Stimulated activated CD8-positive, alpha-beta memory T cell treated with anti-CD3 and anti-CD28 coated beads, Interleukin-15, amount 100 ng/mL, for 24 hours (primary cell): ENCODE measurements around the gene NR0B2.
"Not testable (repeated sequence)": the region's sequence is repeated elsewhere in the genome, so short reads cannot be mapped to it uniquely, and the experiment has no call there.

Source experiments
- DNase-seq: peaks from one replicate; pipeline ENCODE4 v3.0.0-alpha.2; 2020; ENCODE audit warnings: low read depth

NR0B2 gene, protein sequence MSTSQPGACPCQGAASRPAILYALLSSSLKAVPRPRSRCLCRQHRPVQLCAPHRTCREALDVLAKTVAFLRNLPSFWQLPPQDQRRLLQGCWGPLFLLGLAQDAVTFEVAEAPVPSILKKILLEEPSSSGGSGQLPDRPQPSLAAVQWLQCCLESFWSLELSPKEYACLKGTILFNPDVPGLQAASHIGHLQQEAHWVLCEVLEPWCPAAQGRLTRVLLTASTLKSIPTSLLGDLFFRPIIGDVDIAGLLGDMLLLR

DNA sequence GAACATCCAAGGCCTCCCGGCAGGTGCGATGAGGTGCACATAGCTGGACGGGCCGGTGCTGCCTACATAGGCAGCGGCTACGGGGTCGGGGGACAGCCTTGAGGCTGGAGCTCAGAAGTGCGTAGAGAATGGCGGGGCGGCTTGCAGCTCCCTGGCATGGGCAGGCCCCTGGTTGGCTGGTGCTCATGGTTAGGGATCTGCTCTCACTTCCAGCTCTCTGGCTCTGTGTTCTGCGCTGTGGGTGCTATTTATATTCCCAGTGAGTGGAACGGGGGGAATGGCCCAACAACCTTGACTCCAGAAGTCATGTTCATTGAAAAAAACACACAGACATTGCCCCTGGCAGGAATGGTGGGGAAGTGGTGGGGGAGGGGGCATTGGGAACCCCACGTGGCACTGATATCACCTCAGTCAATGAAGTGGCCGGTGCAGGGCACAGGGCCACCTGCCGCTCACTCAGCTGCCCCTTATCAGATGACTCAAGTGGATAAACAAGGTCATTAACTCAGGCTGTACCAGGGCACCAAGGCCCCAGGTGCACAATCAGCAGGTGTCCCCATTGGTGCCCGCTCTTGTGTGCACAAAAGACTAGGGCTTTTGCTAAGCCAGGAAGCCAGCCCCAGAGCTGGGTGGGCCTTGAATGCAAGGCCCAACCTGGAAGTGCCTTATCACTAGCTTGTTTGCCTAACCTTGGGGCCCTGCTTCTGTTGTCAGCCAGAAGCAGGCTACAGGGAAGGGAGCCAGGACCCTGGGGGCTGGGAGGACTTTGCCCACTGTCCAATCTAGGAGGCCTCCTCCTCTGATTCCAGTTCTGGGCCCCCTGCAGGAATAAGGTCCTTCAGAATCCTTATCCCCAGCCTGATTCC, at the start of gene NR0B2:
NR0B2 (minus strand) TSS at position 222 of the 866 bp plus-strand sequence; CDS start at position 187, 35 bp downstream.
- no peak for DNase-seq

DNA sequence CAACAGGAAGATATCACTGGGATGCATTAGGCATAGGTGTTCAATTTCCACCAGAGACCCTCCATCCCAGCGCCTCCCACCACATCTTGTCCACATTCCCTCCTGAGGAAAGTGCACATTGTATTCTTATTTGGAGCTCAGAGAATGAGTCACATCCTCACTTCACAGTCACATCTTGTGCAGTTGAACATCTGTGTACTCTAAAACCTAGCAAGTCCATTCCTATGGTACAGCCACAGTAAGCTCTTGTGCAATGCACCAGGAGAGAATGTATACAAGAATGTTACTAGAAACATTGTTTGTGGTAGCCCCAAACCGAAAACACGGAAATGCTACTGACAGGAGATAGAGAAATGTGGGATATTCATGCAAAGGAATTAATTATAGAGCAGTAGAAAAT, 48.1 kb upstream of the NR0B2 start:
- no peak for DNase-seq

DNA sequence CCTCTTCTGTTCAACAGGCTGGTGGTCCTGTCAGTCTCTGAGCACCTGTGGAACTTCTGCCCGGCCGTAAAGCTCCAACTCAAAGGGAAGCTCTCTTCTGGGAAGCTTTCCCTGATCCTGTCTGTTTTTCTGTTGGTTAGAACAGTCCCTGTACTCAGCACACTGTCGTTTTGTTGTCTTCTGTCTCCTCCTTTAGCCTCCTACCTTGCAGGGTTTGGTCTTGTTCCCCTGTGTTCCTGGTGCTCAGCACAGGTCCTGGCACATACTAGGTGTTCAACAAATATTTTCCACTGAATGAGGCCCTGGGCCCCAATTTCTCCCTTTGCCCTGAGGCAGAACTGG, 46.8 kb upstream of the NR0B2 start:
- no peak for DNase-seq

DNA sequence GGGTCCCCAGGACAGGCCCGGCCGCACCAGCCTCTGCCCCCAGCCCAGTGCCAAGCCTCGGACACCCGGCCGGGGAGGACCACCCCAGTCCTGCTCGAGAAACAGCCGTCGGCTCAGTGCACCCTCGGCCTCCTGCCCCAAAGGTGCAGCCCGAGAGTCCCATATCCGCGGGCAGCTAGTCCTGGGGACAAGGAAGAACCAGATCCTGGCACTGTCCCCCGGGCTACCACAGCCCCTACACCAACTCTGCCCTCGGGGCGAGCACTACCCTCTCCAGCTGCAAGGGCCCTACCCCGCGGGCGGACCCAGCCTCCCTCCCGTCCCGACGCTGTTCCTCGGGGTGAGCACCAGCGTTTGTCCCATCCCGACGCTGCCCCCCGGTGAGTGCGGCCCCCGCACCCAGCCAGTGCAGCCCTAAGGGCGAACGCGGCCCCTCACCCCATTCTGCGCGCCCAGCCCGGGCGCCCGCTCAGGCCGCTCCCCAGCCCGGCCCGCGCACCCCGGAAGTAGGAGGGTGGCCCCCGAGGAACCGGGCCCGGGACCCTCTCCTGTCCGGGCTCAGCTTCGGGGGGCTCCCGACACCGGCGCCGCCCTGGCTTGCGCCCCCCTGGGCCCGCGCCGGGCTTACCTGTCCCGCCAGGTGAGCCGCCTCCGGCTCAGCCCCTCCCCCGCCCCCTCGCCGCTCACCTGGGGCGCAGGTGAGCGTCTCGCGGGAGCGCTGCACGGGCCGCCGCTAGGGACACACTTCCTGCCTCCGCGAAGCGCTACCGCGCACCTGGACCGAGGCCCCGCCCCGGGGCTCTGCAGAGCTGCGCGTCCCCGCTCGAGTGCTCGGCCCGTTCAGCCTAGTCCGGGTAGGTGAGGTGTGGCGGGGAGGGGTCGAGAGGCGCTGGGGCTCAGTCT, 46.2 kb upstream of the NR0B2 start, which contains the start of gene KDF1:
KDF1 (minus strand) TSS at position 747 of the 903 bp plus-strand sequence. CDS start 8,088 bp downstream, outside the sequence.
- DNase-seq, result no peak

DNA sequence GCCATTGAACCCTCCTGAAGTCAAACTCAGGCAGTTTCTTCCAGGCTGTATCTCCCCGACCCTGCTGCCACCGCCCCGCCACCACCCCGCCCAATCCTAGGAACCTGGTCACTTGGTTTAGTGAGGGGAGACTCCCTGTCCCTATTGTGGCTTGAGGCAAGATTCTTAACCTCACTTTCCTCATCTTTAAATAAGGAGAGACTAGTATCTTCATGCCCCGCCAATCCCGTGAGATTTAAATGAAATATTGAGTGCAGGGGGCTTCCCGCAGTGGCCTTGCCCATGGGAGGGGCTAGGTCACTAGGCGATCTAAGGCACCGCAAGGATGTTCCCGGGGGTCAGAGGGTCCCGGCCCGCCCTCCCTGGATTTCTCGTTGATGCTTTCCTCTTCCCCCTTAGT, 45.5 kb upstream of the NR0B2 start:
- no peak for DNase-seq

DNA sequence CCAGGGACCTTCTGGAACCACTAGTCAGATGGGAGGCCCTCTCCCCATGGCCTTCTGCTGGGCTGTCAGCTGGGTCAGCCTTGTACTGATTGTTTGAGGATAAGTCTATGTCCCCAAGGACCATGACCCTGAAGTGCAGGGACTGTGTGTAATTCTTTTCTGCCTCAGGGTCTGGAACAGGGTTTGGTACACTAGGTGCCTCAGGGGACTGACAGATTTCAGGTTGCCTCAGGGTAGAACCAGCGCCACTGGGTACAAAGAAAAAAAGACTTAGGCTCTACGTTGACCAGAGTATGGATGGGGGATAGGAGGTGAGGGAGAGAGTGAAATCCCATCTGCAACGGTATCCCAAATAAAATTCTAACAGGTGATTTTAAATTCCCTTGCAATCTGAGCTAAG, 43.5 kb upstream of the NR0B2 start:
- DNase-seq, result no peak

DNA sequence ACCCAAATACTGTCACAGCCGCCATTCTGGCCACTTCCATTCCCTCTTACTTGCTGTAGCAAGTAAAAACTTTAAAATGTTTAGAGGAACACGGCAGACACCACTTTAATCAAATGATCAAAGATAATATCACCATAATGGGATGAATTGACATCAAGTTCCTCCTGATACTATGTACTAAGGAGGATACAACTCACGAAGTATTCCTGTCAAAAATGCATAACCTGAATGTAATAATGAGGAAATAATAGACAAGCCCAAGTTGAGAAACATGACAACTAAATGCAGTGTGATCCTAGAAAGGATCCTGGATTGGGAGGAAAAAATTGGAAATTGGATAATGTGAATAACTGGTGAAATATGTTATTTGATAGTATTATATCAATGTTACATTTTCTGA, 42.5 kb upstream of the NR0B2 start:
- no peak for DNase-seq

DNA sequence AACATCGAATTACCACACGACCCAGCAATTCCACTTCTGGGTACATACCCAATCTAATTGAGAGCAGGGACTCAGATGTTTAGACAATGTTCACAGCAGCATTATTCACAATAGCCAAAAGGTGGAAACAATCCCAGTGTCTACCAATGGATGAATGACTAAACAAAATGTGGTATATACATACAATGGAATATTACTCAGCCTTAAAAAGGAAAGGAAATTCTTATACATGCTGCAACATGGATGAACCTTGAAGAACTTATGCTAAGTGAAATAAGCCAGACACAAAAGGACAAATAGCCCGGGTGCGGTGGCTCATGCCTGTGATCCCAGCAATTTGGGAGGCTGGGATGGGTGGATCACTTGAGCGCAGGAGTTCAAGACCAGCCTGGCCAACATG, 39.6 kb upstream of the NR0B2 start:
- DNase-seq, result no peak

DNA sequence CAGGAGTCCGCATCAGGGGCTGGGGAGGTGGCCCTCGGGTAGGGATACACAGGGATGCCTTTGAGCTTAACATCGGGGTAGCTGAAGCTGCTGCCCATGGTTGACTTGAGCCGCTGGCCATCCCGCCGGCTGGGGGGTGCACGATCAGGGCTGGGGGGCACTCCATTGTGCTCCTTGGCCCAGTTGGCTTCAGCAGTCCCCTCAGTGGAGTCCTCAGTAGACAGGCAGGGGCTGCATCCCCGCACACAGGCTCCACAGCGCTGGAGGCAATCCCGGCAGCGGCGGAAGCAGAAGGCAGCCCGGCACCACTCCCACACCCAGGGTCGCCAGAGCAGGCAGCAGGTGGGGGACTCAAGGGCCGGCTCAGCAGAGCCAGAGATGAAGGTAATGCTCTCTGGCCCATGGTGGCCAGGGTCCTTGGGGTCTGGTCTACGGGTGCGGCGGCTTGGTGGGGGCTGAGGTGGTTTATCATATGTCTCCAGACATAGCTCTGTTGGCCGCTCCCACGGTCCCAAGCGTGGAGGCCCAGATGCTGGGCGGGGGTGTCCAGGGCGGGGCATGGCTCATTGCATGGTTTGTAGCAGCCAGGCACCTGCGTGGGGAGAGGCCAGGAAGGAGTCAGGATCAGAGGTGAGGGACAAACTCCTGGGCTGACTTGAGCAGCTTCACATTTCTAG, 38.2 kb upstream of the NR0B2 start:
- no peak for DNase-seq

DNA sequence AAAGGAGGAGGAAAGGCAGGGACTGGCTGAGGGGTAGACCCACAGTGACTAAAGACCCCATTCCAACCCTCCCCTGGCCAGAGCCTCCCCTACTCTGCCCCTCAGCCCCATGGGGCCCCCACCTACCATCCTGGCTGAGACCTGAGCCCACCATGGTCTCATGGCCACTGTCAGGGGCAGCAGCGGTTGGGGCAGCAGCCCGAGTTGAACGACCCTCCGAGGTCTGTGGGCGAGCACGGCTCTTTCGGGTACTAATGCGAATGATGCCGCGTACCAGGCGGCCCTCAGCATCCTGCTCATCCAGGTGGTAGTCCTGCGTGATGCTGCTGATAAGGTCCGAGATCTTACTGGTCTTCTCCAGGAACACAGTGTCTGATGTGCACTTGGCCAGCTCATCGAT, 37.4 kb upstream of the NR0B2 start:
- DNase-seq, result no peak

DNA sequence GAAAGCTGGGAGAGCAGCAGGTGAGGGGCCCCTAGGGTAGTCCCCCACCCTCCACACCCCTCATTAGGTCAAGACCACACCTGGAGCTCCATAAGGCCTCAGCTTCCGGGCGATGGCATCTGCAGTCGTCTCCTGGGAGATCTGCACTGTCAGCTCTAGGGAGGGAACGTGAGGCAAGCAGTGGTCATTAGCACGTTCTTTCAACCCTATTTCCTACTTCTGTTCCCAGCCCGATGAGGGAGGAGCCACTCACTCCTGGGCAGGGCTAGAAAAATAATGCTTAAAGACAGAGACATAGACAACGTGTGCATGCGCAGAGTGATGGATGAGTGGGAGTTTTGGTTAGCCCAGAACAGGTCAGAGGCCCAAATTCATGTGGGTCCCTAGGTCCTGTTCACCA, 36.8 kb upstream of the NR0B2 start:
- DNase-seq, result no peak

DNA sequence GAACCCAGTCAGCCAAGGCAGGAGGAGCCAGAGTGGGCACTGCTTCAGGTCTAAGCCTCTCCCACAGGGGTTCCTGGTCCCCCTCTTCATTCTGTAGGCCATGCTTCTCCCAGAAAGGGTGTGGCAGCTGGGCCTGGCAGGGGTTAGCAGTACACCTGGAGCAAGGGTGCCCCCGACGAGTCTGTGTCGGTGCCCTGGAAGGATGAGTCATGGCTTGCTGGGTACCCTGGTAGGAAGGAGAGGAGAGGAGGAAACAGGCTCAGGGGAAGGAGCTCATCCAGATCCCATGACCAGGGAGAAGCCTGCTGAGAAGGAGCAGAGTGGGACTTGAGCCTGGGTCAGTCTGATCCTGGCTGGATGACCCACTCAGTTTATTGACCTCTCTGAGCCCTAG, 36.1 kb upstream of the NR0B2 start:
- DNase-seq, result no peak

DNA sequence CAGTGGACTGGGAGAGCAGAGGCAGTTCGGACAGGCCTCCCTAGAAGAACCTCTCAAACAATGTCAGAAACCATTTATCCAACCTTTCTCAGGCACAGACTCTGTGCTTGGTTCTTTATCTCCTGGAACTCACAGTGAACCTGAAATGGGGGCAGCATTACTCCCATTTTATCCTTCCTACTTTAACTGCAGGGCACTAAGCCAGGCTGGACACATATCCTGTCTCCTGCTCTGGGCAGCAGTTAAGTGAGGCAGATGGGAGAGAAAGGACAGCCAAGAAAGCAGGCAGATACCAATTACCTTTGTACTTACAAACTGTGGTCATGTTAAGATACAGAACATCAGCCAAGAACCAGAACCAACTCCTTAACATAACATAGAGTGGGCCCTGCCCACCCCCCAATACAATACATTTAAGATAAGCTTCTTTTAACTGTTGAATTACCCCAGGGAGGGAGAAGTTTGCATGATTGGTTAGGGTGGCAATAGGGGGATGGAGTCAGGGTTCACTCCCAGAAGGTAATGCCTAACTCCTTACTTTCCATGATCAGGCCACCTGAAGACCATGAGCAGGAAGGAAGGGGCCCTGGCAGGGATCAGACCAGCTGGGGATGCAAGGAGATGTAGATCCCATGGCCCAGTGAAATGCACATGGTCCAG, 35.6 kb upstream of the NR0B2 start:
- DNase-seq, result no peak

DNA sequence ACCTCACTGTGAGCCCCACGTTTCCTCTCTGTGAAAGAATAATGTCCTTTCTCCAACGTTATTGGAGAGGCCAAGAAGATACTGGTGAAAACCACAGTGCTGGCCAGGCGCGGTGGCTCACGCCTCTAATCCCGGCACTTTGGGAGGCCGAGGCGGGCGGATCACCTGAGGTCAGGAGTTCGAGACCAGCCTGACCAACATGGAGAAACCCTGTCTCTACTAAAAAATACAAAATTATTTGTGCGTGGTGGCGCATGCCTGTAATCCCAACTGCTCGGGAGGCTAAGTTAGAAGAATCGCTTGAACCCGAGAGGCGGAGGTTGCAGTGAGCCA, 34.9 kb upstream of the NR0B2 start:
- not testable (repeated sequence) for DNase-seq

DNA sequence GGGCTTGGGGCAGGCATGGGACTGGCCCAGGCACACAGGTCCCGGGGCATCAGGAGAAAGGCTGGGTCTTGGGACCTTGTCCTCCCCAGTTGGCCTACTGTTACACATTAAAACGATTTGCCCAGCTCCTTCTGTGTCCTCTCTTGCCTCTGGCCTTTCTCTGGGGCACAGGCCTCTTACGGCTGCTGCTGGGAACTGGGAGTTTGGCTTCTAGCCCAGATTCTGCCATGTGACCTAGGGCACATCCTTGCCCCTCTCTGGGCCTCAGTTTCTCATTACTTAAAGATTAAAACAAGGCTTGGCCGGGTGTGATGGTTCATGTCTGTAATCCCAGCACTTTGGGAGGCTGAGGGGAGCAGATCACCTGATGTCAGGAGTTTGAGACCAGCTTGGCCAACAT, 32.5 kb upstream of the NR0B2 start:
- no peak for DNase-seq

DNA sequence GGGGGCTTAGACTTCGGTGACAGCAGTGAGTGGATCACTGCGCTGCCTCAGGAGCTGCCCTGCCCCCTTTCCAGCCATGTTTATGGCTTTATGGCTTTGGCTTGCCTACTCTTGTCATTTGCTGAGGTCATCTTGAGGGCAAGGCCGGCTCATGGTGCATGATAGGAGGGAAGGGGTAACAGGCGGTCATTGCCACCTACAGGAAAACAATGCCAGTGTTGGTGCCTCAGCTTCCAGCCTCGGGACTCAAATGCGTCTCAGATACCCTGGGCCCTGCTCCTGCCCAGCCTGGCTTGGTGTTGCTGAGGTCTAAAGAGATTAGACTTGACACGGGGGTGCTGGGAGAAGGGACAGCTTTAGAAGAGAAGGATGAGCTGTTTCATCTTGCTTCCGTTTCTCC, 32.0 kb upstream of the NR0B2 start:
- no peak for DNase-seq

DNA sequence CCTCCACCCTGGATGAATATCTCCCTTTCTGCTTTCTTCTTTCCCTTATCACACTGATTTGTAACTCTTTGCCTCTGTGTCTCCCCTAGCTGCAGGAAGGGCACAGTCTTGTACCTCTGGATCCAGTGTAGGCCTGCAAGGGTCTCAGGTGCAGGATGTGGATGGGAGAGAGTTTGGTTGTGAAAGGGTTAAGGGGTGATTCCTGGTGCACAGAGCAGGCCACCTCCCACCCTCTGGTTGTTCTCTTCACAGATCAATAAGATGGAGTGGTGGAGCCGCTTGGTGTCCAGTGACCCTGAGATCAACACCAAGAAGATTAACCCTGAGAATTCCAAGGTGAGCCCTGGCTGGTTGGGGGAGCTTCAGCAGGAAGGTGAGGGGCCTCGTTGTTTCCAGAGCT, 31.4 kb upstream of the NR0B2 start:
- no peak for DNase-seq

DNA sequence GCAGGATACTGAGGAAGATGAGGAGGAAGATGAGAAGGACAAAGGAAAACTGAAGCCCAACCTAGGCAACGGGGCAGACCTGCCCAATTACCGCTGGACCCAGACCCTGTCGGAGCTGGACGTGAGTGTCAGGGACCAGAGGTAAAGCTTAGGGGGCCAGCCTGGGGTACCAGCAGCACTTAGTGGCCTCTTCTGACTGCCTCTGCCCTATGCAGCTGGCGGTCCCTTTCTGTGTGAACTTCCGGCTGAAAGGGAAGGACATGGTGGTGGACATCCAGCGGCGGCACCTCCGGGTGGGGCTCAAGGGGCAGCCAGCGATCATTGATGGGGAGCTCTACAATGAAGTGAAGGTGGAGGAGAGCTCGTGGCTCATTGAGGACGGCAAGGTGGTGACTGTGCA, 28.9 kb upstream of the NR0B2 start:
- DNase-seq, result no peak

DNA sequence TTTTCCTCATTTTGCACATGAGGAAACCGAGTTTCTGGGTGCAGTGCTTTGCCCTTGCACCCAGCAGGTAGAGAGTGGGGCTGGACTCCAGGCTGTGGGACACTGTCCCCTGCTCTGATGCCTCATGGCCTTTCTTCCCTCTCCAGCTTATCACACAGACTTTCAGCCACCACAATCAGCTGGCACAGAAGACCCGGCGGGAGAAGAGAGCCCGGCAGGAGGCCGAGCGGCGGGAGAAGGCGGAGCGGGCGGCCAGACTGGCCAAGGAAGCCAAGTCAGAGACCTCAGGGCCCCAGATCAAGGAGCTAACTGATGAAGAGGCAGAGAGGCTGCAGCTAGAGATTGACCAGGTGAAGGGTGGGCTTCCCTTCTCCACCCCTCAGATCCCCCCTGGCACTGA, 27.5 kb upstream of the NR0B2 start:
- no peak for DNase-seq

DNA sequence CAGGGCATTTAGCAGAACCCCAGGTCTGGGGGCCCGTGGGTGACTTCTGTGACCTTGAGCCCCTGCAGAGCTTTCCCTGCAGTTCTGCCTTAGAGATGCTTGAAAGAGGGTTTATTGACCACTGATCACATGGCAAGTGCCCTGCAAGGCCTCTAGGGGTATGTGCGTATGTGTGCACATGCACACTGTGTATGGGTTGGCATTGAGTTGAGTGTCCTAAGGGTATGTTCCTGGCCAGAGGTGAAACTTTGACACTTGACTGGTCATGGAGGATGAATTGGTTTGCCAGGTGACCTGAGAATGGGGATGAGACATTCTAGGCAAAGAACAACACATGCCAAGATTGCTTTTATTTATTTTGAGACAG, 24.9 kb upstream of the NR0B2 start:
- no peak for DNase-seq

DNA sequence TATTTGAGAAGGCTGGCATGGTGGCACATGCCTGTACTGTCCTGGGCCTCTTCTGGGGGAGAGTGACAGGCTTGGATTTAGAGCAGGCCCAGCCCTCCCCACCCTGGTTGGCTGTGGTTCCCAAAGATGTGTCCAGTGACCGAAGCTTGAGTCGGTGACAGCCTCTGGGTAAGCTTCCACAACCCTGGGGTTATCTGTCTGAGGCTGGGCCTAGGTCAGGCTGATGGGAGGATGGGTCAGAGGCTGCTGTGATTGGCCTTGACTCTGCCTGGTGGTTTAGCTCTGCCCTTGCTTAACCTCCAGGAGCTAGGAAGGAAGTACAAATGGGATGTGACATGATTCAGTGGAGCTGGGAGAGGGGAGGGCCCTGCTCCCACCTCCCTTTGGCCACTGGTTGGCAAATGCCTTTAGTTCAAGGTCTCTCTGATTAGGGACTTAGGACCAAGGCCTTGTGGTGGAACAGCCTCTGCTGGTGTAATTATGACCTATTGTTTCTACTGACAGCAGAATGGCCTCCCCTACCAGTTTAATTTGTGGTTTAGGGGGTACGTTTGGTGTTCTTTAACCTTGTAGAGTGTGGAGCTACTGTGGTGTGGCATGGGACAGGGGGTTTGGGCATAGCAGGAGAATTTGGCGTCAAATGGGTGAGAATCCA, 24.4 kb upstream of the NR0B2 start:
- no peak for DNase-seq
